ENCODE data around the gene ANKRD33B.
A peak's percentile ranks its signal among the peaks of the same experiment; 100 is the strongest.

The ANKRD33B gene

DNA sequence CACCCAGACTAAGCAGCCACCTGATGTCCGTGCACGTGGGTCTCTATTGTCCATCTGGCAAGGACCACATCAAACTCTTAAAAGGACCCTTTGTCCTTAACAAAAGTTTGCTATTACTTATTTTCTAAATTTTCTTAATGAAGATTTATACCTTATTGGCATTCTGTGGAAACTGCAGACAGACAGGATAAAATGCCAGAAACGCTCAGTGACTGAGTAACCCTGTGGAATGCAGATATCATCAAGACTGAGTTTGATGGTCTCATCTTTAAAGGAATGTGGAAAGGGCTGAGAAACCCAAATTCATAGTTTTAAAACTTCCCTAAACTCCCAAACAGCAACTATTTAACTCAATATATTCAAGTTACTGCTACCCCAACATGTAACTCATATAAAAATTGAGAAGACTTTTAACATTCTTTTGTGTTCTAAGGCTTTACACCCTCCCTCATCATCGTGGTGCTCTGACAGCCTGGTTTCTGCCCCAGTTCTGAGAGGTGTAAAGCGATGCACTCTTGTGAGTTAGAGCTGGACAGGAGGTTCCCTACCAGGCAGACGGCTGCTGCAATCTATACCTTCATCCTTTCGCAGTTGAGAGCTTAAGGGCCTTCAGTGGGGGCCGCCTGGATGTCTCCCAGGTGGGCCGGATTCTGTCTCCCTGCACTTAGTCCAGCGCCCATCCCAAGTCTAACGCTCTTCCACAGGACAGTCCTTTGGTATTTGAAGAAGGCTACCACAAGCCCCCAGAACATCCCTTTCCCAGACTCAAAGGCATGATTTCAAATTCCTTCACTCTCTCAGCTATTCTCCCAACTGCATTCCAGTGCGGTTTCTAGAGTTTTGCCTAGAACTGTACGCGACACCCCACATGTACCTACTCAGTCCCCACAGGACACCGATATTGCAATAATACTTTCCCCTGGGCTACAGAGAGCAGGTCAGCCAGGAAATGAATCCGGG, 128.2 kb downstream of the ANKRD33B start:
- TF ChIP-seq, protein P1, sequence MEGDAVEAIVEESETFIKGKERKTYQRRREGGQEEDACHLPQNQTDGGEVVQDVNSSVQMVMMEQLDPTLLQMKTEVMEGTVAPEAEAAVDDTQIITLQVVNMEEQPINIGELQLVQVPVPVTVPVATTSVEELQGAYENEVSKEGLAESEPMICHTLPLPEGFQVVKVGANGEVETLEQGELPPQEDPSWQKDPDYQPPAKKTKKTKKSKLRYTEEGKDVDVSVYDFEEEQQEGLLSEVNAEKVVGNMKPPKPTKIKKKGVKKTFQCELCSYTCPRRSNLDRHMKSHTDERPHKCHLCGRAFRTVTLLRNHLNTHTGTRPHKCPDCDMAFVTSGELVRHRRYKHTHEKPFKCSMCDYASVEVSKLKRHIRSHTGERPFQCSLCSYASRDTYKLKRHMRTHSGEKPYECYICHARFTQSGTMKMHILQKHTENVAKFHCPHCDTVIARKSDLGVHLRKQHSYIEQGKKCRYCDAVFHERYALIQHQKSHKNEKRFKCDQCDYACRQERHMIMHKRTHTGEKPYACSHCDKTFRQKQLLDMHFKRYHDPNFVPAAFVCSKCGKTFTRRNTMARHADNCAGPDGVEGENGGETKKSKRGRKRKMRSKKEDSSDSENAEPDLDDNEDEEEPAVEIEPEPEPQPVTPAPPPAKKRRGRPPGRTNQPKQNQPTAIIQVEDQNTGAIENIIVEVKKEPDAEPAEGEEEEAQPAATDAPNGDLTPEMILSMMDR (IDR thresholded peaks at IDR 0.05), result no peak

DNA sequence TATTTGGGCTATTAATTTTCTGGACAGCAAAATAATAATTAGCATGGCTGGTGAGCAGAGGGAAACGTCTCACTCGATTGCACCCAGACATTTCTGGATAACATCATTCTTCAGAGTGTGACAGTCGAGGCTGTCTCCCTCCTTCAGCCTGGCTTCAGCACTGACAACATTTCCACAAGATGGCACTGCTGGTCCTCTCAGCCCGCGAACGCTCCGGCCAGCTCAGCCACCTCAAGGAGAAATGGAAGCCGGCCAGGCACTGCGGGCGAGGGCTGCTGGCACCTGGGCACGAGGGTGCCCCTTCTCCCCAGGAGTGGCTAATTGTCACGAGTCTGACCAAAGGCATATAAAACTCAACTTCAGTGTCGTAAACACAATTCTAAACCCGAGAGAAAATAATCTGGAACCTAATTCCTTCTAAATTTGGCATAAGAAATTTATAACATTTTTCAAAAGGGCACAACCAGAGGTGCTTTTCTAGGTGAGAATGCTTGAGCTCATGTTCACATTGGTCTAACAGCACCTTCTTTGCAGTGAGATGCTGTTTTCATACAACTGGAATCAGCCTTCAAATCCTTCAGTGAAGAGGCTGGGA, 131.3 kb downstream of the ANKRD33B start:
- TF ChIP-seq, protein P1 (IDR thresholded peaks at IDR 0.05), result peak; percentile 95

DNA sequence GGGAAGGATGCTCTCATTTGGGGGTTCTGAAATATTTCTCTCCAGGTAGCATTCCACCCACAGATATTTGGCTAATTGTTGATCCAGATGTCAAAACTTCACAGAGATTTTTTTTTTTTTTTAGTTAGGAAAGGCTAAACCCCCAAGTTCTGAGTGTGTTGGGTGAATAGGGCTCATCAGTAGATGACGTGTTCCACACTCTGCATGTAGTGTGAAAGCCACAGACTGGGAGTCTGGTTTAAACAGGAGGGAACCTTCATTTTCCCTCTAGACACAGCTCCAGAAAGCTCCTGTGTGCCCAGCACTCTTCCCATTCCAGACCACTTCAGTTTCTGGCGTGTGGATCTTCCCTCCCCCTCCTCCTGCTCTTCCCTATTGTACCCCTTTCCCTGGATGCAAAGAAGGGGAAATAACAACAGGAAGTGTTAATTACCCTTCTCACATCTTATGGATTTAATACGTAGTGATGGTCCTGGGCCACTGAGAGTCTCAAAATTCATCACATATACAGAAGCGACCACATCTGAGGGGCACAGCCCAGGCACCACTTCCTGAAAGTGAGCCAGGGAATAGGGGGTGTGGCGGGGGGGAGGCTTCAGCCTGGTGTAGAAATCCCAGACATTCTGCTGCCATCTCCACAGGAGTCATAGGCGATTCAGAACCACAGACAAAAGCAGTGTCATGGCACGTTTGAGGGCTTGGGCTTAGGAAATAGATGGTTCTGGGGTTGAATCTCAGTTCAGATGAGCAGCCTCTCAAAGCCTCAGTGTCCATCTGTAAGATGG, 132.1 kb downstream of the ANKRD33B start:
- TF ChIP-seq, protein P1 (IDR thresholded peaks at IDR 0.05), result no peak

DNA sequence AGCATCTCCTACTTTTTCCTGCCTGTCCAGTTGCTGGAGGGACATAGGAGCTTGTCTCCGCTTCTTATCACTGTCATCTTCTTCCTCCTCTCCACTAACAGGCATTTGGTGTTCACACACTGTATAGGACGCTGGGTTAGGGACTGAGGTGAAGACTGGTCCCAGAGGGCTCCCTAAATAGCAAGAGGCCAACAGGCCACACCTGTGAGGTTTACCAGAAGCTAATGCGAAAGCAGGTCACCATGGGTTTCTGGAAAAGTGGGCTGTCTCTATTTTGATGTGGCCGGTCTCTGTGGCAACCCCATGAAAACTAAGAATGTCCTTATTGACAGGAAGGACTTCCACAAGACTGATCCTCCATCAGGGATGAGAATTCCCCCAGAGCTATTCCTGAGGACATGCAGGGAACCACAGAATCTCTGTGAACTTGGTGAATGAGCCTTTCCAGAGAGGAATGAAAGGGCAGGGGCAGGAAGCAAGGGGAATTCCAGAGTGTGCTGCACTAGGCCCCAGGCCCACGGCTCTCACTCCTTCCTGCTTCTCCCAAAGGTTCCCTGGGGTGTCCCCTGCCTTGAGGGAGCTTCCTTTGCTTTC, 135.5 kb downstream of the ANKRD33B start:
- TF ChIP-seq, protein P1 (IDR thresholded peaks at IDR 0.05), result no peak

DNA sequence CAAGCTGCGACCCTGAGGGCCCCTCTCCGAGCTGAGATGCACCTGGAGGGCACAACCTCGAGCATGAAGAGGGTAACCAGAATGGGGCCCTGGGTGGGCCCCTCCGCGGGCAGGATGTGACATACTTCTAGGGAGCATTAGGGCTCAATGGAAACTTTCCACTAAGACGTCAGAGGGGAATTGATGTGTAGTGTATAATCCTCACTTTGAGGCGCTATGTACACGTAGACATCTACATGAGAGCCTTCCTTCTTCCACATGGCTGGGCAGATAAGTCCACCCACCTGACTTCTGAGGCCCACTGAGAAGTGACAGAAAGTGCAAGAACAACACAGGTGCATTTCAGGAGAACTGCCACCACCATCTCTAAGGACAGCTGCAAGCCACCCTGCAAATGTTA, 136.1 kb downstream of the ANKRD33B start:
- TF ChIP-seq, protein P1 (IDR thresholded peaks at IDR 0.05), result no peak

DNA sequence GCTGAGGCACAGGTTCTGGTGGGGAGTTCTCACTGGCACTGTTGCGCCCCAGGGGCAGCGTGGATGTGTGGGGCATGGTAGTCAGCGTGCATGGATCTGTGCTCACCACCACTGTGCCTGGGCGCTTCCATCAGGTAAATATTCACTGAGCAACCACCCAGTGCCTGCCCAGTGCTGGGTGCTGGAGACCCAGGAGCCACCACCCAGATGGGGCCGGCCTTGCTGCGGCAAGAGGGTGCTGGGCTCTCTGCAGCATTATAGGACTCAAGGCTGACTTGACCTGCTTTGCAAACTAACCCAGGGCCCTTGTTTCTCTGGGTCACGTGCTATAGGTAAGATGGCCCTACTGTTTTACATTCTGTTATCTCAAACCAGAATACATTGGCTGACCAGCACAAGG, 136.6 kb downstream of the ANKRD33B start:
- TF ChIP-seq, protein P1 (IDR thresholded peaks at IDR 0.05), result no peak

DNA sequence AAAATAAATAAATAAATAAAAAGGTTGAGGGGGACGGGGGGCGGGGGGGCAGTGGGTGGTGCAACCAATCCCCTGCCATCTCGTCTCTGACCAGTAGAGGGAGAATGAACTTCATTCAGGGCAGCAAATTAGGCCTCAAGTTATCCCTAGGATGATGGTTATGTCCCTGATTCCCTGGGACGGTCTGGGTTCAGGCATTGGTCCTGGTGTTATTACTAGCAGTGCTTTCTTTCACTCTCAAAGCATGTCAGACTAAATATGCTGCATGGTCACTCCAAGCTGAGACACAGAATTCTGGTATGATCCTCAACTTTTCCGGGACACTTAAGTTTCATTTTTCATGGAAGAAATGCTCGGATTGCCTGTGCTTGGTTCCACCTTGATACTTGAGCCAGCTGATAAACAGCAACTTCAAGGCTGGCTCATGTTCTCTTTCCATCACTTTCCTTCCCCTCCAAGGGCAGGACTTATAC, 137.7 kb downstream of the ANKRD33B start:
- TF ChIP-seq, protein P1 (IDR thresholded peaks at IDR 0.05), result peak; percentile 63

Data from LNCAP (cell line).